Measurements from ENCODE around the gene MCM3.

Gene MCM3

GRCh38 chr6:52300489-52300931 lies 16.0 kb upstream of the MCM3 start:
- H3K4me1 ChIP-seq (ENCODE audit: control insufficient read depth, low read depth, low read length), result no peaks in the 10 kb centered on the region
- no peaks in the 10 kb centered on the region for H3K36me3 ChIP-seq (ENCODE audit: control insufficient read depth, low read depth, low read length)
- no peak overlapping the region for H3K9ac ChIP-seq (ENCODE audit: low read length)
- no peak overlapping the region for H3K27ac ChIP-seq (ENCODE audit: low read length)
- no peaks in the 10 kb centered on the region for H3K27me3 ChIP-seq (ENCODE audit: control insufficient read depth, insufficient read depth, low read length)
- H3K4me3 ChIP-seq (ENCODE audit: low read length), result no peak overlapping the region
- no peaks in the 10 kb centered on the region for H3K9me3 ChIP-seq (ENCODE audit: control insufficient read depth, low read depth, low read length)

GRCh38 chr6:52299653-52300052 lies 15.1 kb upstream of the MCM3 start:
- H3K9ac ChIP-seq (ENCODE audit: low read length), result no peak overlapping the region
- no peak overlapping the region for H3K4me3 ChIP-seq (ENCODE audit: low read length)
- H3K27me3 ChIP-seq (ENCODE audit: control insufficient read depth, insufficient read depth, low read length), result no peaks in the 10 kb centered on the region
- H3K27ac ChIP-seq (ENCODE audit: low read length), result no peak overlapping the region
- H3K4me1 ChIP-seq (ENCODE audit: control insufficient read depth, low read depth, low read length), result no peaks in the 10 kb centered on the region
- no peaks in the 10 kb centered on the region for H3K9me3 ChIP-seq (ENCODE audit: control insufficient read depth, low read depth, low read length)
- H3K36me3 ChIP-seq (ENCODE audit: control insufficient read depth, low read depth, low read length), result no peaks in the 10 kb centered on the region

GRCh38 chr6:52297433-52297832 lies 12.9 kb upstream of the MCM3 start:
- no peak overlapping the region for H3K4me3 ChIP-seq (ENCODE audit: low read length)
- no peak overlapping the region for H3K27ac ChIP-seq (ENCODE audit: low read length)
- H3K9me3 ChIP-seq (ENCODE audit: control insufficient read depth, low read depth, low read length), result no peaks in the 10 kb centered on the region
- H3K4me1 ChIP-seq (ENCODE audit: control insufficient read depth, low read depth, low read length), result no peaks in the 10 kb centered on the region
- no peak overlapping the region for H3K9ac ChIP-seq (ENCODE audit: low read length)
- H3K36me3 ChIP-seq (ENCODE audit: control insufficient read depth, low read depth, low read length), result no peaks in the 10 kb centered on the region
- no peaks in the 10 kb centered on the region for H3K27me3 ChIP-seq (ENCODE audit: control insufficient read depth, insufficient read depth, low read length)

GRCh38 chr6:52293067-52293466 lies 8.5 kb upstream of the MCM3 start:
- H3K4me3 ChIP-seq (ENCODE audit: low read length), result no peak overlapping the region
- H3K4me1 ChIP-seq (ENCODE audit: control insufficient read depth, low read depth, low read length), result no peaks in the 10 kb centered on the region
- H3K9ac ChIP-seq (ENCODE audit: low read length), result no peak overlapping the region
- no peaks in the 10 kb centered on the region for H3K36me3 ChIP-seq (ENCODE audit: control insufficient read depth, low read depth, low read length)
- H3K9me3 ChIP-seq (ENCODE audit: control insufficient read depth, low read depth, low read length), result no peaks in the 10 kb centered on the region
- H3K27ac ChIP-seq (ENCODE audit: low read length), result no peak overlapping the region
- no peaks in the 10 kb centered on the region for H3K27me3 ChIP-seq (ENCODE audit: control insufficient read depth, insufficient read depth, low read length)

- Histone ChIP-seq H3K9me3 (ENCODE audit: control insufficient read depth, low read depth, low read length) (no peaks in the 10 kb centered on the region), H3K9ac (ENCODE audit: low read length) (no peak overlapping the region), H3K4me3 (ENCODE audit: low read length) (no peak overlapping the region), H3K27ac (ENCODE audit: low read length) (no peak overlapping the region), H3K4me1 (ENCODE audit: control insufficient read depth, low read depth, low read length) (no peaks in the 10 kb centered on the region), H3K36me3 (ENCODE audit: control insufficient read depth, low read depth, low read length) (no peaks in the 10 kb centered on the region), H3K27me3 (ENCODE audit: control insufficient read depth, insufficient read depth, low read length) (no peaks in the 10 kb centered on the region)
Measured at GRCh38 chr6:52288841-52289240, 4.3 kb upstream of the MCM3 start.

GRCh38 chr6:52288216-52288615 lies 3.7 kb upstream of the MCM3 start:
- H3K27me3 ChIP-seq (ENCODE audit: control insufficient read depth, insufficient read depth, low read length), result no peaks in the 10 kb centered on the region
- H3K27ac ChIP-seq (ENCODE audit: low read length), result no peak overlapping the region
- H3K36me3 ChIP-seq (ENCODE audit: control insufficient read depth, low read depth, low read length), result peaks cover 2% of the 10 kb centered on the region
- H3K4me1 ChIP-seq (ENCODE audit: control insufficient read depth, low read depth, low read length), result peaks cover 3% of the 10 kb centered on the region
- no peaks in the 10 kb centered on the region for H3K9me3 ChIP-seq (ENCODE audit: control insufficient read depth, low read depth, low read length)
- H3K4me3 ChIP-seq (ENCODE audit: low read length), result no peak overlapping the region
- no peak overlapping the region for H3K9ac ChIP-seq (ENCODE audit: low read length)

GRCh38 chr6:52286798-52287432 lies 2.4 kb upstream of the MCM3 start:
- H3K36me3 ChIP-seq (ENCODE audit: control insufficient read depth, low read depth, low read length), result peaks cover 15% of the 10 kb centered on the region
- H3K4me3 ChIP-seq (ENCODE audit: low read length), result no peak overlapping the region
- H3K9ac ChIP-seq (ENCODE audit: low read length), result no peak overlapping the region
- peaks cover 5% of the 10 kb centered on the region for H3K4me1 ChIP-seq (ENCODE audit: control insufficient read depth, low read depth, low read length)
- no peak overlapping the region for H3K27ac ChIP-seq (ENCODE audit: low read length)
- no peaks in the 10 kb centered on the region for H3K9me3 ChIP-seq (ENCODE audit: control insufficient read depth, low read depth, low read length)
- no peaks in the 10 kb centered on the region for H3K27me3 ChIP-seq (ENCODE audit: control insufficient read depth, insufficient read depth, low read length)

GRCh38 chr6:52285177-52286068 lies 881 bp upstream of the MCM3 start:
- no peaks in the 10 kb centered on the region for H3K9me3 ChIP-seq (ENCODE audit: control insufficient read depth, low read depth, low read length)
- peaks cover 30% of the 10 kb centered on the region for H3K36me3 ChIP-seq (ENCODE audit: control insufficient read depth, low read depth, low read length)
- no peaks in the 10 kb centered on the region for H3K27me3 ChIP-seq (ENCODE audit: control insufficient read depth, insufficient read depth, low read length)
- H3K4me1 ChIP-seq (ENCODE audit: control insufficient read depth, low read depth, low read length), result peaks cover 5% of the 10 kb centered on the region
- peak overlapping the region; percentile 73 for H3K4me3 ChIP-seq (ENCODE audit: low read length)
- no peak overlapping the region for H3K27ac ChIP-seq (ENCODE audit: low read length)
- peak overlapping the region; percentile 67 for H3K9ac ChIP-seq (ENCODE audit: low read length)

GRCh38 chr6:52284131-52284459 lies 447 bp downstream of the MCM3 start:
- Histone ChIP-seq H3K36me3 (ENCODE audit: control insufficient read depth, low read depth, low read length) (peaks cover 43% of the 10 kb centered on the region), H3K27ac (ENCODE audit: low read length) (peak overlapping the region; percentile 98)

GRCh38 chr6:52283111-52283510 lies 1.4 kb downstream of the MCM3 start:
- Histone ChIP-seq H3K4me1 (ENCODE audit: control insufficient read depth, low read depth, low read length) (peaks cover 5% of the 10 kb centered on the region), H3K4me3 (ENCODE audit: low read length) (peak overlapping the region; percentile 92), H3K27ac (ENCODE audit: low read length) (no peak overlapping the region), H3K9ac (ENCODE audit: low read length) (peak overlapping the region; percentile 100), H3K27me3 (ENCODE audit: control insufficient read depth, insufficient read depth, low read length) (no peaks in the 10 kb centered on the region), H3K9me3 (ENCODE audit: control insufficient read depth, low read depth, low read length) (no peaks in the 10 kb centered on the region), H3K36me3 (ENCODE audit: control insufficient read depth, low read depth, low read length) (peaks cover 53% of the 10 kb centered on the region)

More at GRCh38 chr6:52284131-52284459, 447 bp downstream of the MCM3 start:
- Histone ChIP-seq H3K27me3 (ENCODE audit: control insufficient read depth, insufficient read depth, low read length) (no peaks in the 10 kb centered on the region), H3K4me1 (ENCODE audit: control insufficient read depth, low read depth, low read length) (peaks cover 5% of the 10 kb centered on the region), H3K4me3 (ENCODE audit: low read length) (peak overlapping the region; percentile 92), H3K9me3 (ENCODE audit: control insufficient read depth, low read depth, low read length) (no peaks in the 10 kb centered on the region), H3K9ac (ENCODE audit: low read length) (peak overlapping the region; percentile 100)

- peaks cover 99% of the 10 kb centered on the region for H3K36me3 ChIP-seq (ENCODE audit: control insufficient read depth, low read depth, low read length)
- H3K9me3 ChIP-seq (ENCODE audit: control insufficient read depth, low read depth, low read length), result no peaks in the 10 kb centered on the region
- no peak overlapping the region for H3K27ac ChIP-seq (ENCODE audit: low read length)
- no peaks in the 10 kb centered on the region for H3K4me1 ChIP-seq (ENCODE audit: control insufficient read depth, low read depth, low read length)
- no peaks in the 10 kb centered on the region for H3K27me3 ChIP-seq (ENCODE audit: control insufficient read depth, insufficient read depth, low read length)
- H3K4me3 ChIP-seq (ENCODE audit: low read length), result no peak overlapping the region
- no peak overlapping the region for H3K9ac ChIP-seq (ENCODE audit: low read length)
Measured at GRCh38 chr6:52276130-52276529, 8.4 kb downstream of the MCM3 start.
